HG03159 (cell line): Measurements from ENCODE around the gene DPYSL4.
"Not testable (repeated sequence)": the region's sequence is repeated elsewhere in the genome, so short reads cannot be mapped to it uniquely, and the experiment has no call there.

Experiments
- ATAC-seq: cut with Tn5 transposase; IDR thresholded peaks from one replicate; pipeline ENCODE4 v1.9.1; 2021; ENCODE audit warnings: mild to moderate bottlenecking, moderate library complexity; ENCODE audit not compliant: unreplicated experiment

Gene DPYSL4

GRCh38 chr10:132149271-132149670 lies 37.5 kb upstream of the DPYSL4 start:
- no peak for ATAC-seq

- no peak for ATAC-seq
Observed at GRCh38 chr10:132149917-132150316, 36.8 kb upstream of the DPYSL4 start.

- ATAC-seq: no peak
Observed at GRCh38 chr10:132150777-132151176, 36.0 kb upstream of the DPYSL4 start.

- no peak for ATAC-seq
Observed at GRCh38 chr10:132151286-132151950, 35.3 kb upstream of the DPYSL4 start.

- no peak for ATAC-seq
Observed at GRCh38 chr10:132151951-132152505, 34.7 kb upstream of the DPYSL4 start.

GRCh38 chr10:132152896-132153580 lies 33.7 kb upstream of the DPYSL4 start:
- no peak for ATAC-seq

- ATAC-seq: no peak
Observed at GRCh38 chr10:132153616-132154217, 33.0 kb upstream of the DPYSL4 start.

GRCh38 chr10:132154440-132154839 lies 32.3 kb upstream of the DPYSL4 start:
- ATAC-seq: no peak

GRCh38 chr10:132154931-132155330 lies 31.8 kb upstream of the DPYSL4 start:
- no peak for ATAC-seq

GRCh38 chr10:132155723-132156381 lies 30.9 kb upstream of the DPYSL4 start:
- ATAC-seq: no peak

GRCh38 chr10:132156382-132156781 lies 30.4 kb upstream of the DPYSL4 start:
- ATAC-seq: no peak

- no peak for ATAC-seq
Observed at GRCh38 chr10:132157101-132157500, 29.6 kb upstream of the DPYSL4 start.

- no peak for ATAC-seq
Observed at GRCh38 chr10:132158122-132158741, 28.5 kb upstream of the DPYSL4 start.

- ATAC-seq: no peak
Observed at GRCh38 chr10:132158823-132159222, 27.9 kb upstream of the DPYSL4 start.

- ATAC-seq: not testable (repeated sequence)
Observed at GRCh38 chr10:132159302-132160230, 27.2 kb upstream of the DPYSL4 start.

- ATAC-seq: not testable (repeated sequence)
Observed at GRCh38 chr10:132160231-132160630, 26.5 kb upstream of the DPYSL4 start.

- not testable (repeated sequence) for ATAC-seq
Observed at GRCh38 chr10:132160834-132161622, 25.7 kb upstream of the DPYSL4 start.

GRCh38 chr10:132162021-132162531 lies 24.7 kb upstream of the DPYSL4 start:
- ATAC-seq: no peak
